SK-N-MC (cell line): ENCODE data around the gene EFNA2.

Experiments
- DNase-seq: peaks from one replicate; pipeline ENCODE4 v3.0.0-alpha.2; 2011; ENCODE audit warnings: low read depth, low spot score
- H3K27ac ChIP-seq: fragments of 200-600 bp; sonication (generic); 2 replicates; pipeline ENCODE4 v1.5.1; 2016; ENCODE audit warnings: mixed run types
- H3K36me3 ChIP-seq: fragments of 200-600 bp; sonication (generic); 2 replicates; pipeline ENCODE4 v1.6.1; 2017; ENCODE audit warnings: antibody characterized with exemption, low read length, mixed read lengths; ENCODE audit not compliant: insufficient read depth
- H3K4me3 ChIP-seq: fragments of 200-600 bp; sonication (generic); 2 replicates; pipeline ENCODE4 v1.5.1; 2016
- H3K9ac ChIP-seq: fragments of 200-600 bp; sonication (generic); 2 replicates; pipeline ENCODE4 v1.8.0; 2017; ENCODE audit warnings: mixed run types, mixed read lengths; ENCODE audit not compliant: insufficient read length
- H3K9me3 ChIP-seq: fragments of 200-600 bp; sonication (generic); 2 replicates; pipeline ENCODE4 v1.6.1; 2017; ENCODE audit warnings: low read depth, mild to moderate bottlenecking, antibody characterized with exemption, low read length, moderate library complexity, mixed read lengths
- EZH2 ChIP-seq: fragments of 200-600 bp; sonication (generic); IDR thresholded peaks from one replicate; pipeline ENCODE4 v1.6.1; 2017; ENCODE audit warnings: antibody characterized with exemption
- FOXP2 ChIP-seq: optimal IDR thresholded peaks from 2 replicates; pipeline ENCODE3; 2011; ENCODE audit warnings: mild to moderate bottlenecking, moderate library complexity; ENCODE audit not compliant: insufficient read depth; ENCODE audit errors: extremely low read length, control extremely low read depth
- POLR2AphosphoS5 ChIP-seq: IDR thresholded peaks from 2 replicates; pipeline ENCODE4 v1.6.1; 2012; ENCODE audit warnings: mild to moderate bottlenecking, low read depth, low read length, borderline replicate concordance

Gene EFNA2

DNA sequence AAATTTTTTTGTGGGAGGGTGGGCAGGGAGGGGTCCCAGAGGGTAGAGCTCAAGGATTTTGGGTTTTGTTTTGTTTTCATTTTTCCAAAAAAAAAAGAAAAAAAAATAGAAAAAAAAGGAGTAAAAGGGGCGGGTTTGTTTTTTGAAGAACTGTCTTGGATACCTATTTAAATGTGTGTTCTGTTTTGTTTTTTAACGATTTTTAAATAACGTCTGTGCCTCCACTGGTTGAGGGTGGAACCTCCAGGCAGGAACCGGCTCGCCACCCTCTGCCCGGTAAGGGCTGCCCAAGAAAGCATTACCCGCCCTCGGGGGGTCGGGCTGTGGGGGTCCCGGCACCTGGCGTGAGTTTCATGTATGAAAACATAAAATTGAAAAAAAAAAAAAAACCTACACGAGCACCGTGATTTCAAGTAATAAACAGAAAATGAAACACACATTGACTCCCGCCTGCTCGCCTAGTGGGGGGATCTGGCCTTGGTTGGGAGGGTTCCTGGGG, 26.9 kb upstream of the EFNA2 start:
- Histone ChIP-seq H3K9ac (peak overlapping the region; percentile 26), H3K9me3 (no peaks in the 10 kb centered on the region), H3K27ac (peak overlapping the region; percentile 91), H3K36me3 (peaks cover 35% of the 10 kb centered on the region), H3K4me3 (peak overlapping the region; percentile 51; the same call in 1 of the 2 replicates)
- TF ChIP-seq POLR2AphosphoS5 = no peak
- TF ChIP-seq FOXP2 = no peak
- TF ChIP-seq EZH2 = no peak
- DNase-seq = no peak

DNA sequence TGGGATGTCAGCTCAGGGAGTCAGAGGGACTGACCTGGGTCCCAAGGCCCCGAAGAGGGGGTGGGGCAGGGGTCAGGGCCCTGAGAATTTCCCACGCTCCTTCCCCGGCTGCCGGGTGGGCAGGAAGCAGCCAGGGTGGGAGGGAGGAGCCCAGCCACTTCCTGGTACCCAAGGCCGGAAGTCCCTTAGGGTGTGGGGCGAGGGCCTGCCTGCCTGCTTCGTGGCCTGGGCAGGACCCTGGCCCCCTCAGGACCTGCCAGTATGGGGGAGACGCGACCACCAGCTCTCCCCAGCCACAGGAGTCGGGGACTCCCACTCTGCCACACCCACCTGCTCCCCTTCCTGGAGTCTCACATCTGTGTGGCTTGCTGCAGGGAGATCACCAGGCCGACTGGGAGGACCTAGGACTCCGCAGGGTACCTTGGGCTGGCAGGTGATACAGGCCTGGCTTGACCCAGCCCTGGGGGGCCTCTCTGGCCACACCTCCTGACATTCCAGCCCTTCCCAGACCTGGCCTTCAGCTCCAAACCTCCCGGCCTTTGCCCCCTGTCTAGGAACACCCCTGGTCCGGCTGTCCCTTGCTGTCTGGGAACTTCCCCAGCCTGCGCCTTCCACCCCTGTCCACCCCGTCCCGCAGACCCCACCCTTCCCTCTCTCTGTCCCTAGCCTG, 26.3 kb upstream of the EFNA2 start:
- H3K4me3 ChIP-seq = peak overlapping the region; percentile 51; the same call in 1 of the 2 replicates
- peaks cover 29% of the 10 kb centered on the region for H3K36me3 ChIP-seq
- TF ChIP-seq EZH2 = no peak
- TF ChIP-seq FOXP2 = no peak
- TF ChIP-seq POLR2AphosphoS5 = peak; percentile 76
- H3K27ac ChIP-seq = peak overlapping the region; percentile 91
- H3K9ac ChIP-seq = no peak overlapping the region
- no peaks in the 10 kb centered on the region for H3K9me3 ChIP-seq
- no peak for DNase-seq

DNA sequence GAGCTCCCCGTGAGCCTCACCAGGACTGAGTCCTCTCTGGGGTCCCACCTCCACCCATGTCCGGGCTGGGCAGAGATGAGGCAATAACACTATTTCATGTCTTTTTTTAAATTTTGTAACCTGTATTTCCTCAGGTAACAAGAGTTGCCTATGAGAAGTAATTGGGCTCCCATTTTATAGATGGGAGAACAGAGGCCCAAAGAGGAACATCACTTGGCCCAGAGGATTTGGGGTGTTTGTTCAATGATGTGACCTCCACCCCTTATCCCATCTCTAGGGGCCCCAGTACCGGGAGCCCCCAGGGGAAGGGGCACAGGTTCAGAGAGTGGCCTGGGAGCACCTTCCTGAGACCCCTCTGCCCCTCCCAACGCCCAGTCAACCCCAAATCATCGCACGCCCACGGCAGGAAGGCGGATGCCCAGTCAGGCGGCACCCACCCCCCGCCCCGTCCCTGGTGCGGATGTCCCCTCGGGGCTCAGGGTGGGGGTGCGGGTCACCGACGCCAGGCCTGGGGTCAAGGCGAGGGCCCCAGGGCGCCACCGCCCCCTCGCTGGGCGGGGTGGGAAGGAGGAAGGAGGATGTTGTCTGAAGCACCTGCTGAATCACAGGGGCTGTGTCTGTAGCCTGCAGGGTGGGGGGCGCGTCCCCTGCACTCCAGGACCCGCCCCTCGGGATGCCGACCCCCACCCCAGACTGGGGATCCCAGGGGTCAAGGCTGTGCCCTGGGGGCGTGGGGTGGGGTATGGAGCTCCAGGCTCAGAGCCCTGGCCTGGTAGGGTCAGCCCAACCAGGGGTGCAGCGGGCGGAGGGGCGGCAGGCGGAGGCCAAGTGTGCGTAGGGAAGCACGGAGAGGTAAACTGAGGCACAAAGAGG, 25.6 kb upstream of the EFNA2 start:
- Histone ChIP-seq H3K9me3 (no peaks in the 10 kb centered on the region), H3K36me3 (peaks cover 21% of the 10 kb centered on the region), H3K4me3 (peak overlapping the region; percentile 61), H3K27ac (peak overlapping the region; percentile 91), H3K9ac (no peak overlapping the region)
- TF ChIP-seq FOXP2 (no peak), EZH2 (no peak), POLR2AphosphoS5 (no peak)
- DNase-seq = no peak

DNA sequence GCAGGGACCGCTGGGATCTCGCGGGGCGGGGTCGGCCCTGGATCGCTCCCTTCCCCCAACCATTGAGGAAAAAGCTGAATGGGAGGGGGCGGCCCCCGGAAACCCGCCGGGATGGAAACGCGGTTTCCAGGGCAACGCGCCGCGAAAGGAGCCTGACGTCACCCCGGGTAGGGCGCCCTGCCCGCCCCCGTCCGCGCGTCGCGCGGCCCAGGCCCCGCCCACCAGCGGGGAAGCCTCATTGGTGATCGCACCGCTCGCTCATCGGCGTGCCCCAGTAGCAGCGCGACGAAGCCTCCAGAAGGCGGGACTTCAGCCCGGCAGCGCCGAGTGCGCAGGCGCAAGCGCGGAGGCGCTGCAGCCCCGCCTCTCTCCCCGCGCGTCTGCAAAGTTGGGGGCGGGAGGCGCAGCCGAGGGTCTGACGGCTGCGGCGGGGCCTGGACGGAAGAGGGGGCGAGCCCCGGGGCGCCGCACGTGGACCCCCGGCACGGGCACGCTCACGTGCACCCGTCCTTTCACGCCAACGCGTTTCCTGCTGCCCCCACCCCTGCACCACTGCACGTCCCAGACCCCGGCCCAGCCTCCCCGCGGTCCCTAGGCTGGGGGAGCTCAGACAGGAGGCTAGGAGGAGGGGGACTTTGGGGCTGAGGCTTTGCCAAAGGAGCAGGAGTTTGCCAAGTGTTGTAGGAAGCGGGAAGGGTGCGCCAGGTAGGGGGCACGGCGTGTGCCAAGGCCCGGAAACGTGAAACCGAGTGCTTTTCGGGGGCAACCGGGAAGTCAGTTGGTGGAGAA, 24.7 kb upstream of the EFNA2 start:
- DNase-seq = no peak
- Histone ChIP-seq H3K4me3 (peak overlapping the region; percentile 94), H3K9me3 (no peaks in the 10 kb centered on the region), H3K36me3 (peaks cover 13% of the 10 kb centered on the region), H3K27ac (peak overlapping the region; percentile 76), H3K9ac (peak overlapping the region; percentile 75)
- TF ChIP-seq POLR2AphosphoS5 (peak; percentile 61; the same call in 1 of the 2 replicates), EZH2 (no peak)

DNA sequence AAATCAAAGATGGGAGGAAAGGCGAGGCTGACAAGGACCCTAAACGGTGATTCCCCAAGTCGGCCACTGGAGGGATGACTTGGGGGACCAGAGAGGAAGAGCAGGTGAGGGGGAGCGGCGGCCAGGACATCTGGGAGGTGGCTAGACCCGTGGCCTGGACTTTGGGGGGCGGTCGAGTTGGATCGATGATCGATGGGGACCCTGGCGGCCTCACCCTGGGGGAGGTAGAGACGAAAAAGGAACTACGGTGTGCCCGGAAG, 24.2 kb upstream of the EFNA2 start:
- DNase-seq = no peak
- Histone ChIP-seq H3K9ac (peak overlapping the region; percentile 75), H3K36me3 (peaks cover 11% of the 10 kb centered on the region), H3K9me3 (no peaks in the 10 kb centered on the region), H3K4me3 (peak overlapping the region; percentile 94), H3K27ac (peak overlapping the region; percentile 76)
- no peak for TF ChIP-seq FOXP2
- TF ChIP-seq EZH2 = no peak
- no peak for TF ChIP-seq POLR2AphosphoS5

DNA sequence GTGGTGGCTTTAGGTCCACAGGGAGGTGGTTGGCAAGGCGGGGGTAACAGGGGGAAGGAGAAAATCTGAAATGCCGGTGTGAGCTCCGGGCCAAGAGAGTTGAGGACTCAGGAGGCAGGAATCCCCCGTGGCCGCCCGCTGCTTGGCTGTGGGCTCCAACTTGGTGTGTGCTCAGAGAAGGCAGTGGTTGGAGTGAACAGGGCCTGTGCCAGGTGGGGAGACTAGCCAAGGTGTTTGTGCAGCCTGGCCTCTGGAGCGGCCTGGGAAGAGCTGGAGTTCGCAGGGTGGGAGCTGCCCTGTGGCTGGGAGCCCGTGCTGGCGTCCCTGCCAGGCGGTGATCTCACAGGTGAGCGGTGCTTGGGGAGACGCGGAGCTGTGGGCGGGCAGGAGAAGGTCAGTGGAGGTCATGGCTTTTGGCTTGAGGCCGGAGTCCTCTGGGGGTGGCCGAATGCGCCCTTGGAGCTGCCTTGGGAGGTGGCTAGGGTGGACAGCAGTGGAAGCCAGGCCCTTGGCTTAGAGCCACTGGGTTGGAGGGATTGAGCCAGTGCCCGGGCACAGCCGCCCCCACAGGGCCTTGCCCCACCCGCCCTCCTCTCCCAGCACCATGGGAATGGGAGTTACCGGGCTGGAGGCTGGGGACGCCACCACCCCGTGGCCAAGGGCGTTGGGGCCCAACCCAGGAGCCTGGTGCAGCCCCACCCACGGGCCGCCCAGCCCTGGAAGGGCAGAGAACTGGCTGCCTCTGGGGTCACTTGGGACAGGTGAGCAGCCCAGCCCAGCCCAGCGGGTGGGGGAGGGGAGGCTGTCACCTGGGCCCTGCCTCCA, 23.7 kb upstream of the EFNA2 start:
- peak overlapping the region; percentile 75 for H3K9ac ChIP-seq
- TF ChIP-seq FOXP2 (no peak), EZH2 (no peak), POLR2AphosphoS5 (no peak)
- peaks cover 5% of the 10 kb centered on the region for H3K36me3 ChIP-seq
- no peak for DNase-seq
- peak overlapping the region; percentile 76 for H3K27ac ChIP-seq
- peak overlapping the region; percentile 94 for H3K4me3 ChIP-seq
- no peaks in the 10 kb centered on the region for H3K9me3 ChIP-seq

DNA sequence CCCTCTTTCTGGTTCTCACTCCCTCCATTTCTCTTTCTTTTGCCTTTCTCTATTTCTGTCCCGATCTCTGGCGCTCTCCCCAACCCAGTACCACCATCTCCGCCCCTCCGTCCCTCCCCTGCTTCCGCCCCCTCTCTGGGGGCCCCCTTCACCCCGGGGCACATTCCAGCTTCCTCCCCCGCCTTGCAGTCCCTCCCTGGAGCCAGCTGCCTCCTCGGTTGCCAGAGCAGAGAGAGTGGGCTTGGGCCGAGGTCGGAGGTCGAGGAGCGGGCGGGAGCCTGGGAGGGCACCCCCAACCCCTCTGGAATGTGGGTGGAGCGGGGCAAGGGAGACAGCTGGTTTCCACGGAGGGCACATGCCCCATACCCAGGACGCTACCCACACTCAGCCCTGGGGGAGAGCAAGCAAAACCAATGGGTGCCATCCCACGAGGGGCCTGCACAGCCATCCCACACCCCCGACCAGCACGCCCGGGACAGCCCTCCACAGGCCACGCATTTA, 23.0 kb upstream of the EFNA2 start:
- Histone ChIP-seq H3K4me3 (peak overlapping the region; percentile 94), H3K27ac (peak overlapping the region; percentile 76), H3K9me3 (no peaks in the 10 kb centered on the region), H3K36me3 (peaks cover under 1% of the 10 kb centered on the region; the same call in 1 of the 2 replicates), H3K9ac (peak overlapping the region; percentile 75)
- TF ChIP-seq POLR2AphosphoS5 (peak; percentile 40; the same call in 1 of the 2 replicates), EZH2 (no peak), FOXP2 (no peak)
- DNase-seq = no peak
